Fibroblast of lung (primary cell): ENCODE data around the gene SNRPN. TPM values are rescaled to one million over a fixed set of nuclear protein-coding genes. Genes with fewer than 3 reads are reported as not detected.
"Not testable (repeated sequence)": the region's sequence is repeated elsewhere in the genome, so short reads cannot be mapped to it uniquely, and the experiment has no call there.

ENCODE experiments used
- DNase-seq, 2 donors: peaks; one replicate each; pipeline versions ENCODE4 v3.0.0 to v3.0.0-alpha.2; 2010; ENCODE audit warnings: low read depth in 2 of 2
- H2AFZ ChIP-seq: 2 replicates; pipeline ENCODE4 v1.5.1; 2012; ENCODE audit warnings: low read length, control low read depth, inconsistent platforms
- H3K27ac ChIP-seq: 2 replicates; pipeline ENCODE4 v1.5.1; 2011; ENCODE audit warnings: low read length, control low read depth; ENCODE audit not compliant: insufficient read depth
- H3K27me3 ChIP-seq: 2 replicates; pipeline ENCODE4 v1.5.1; 2011; ENCODE audit warnings: mild to moderate bottlenecking, low read length; ENCODE audit not compliant: control insufficient read depth, insufficient read depth
- H3K36me3 ChIP-seq: 2 replicates; pipeline ENCODE4 v1.5.1; 2011; ENCODE audit warnings: low read length; ENCODE audit not compliant: control insufficient read depth, insufficient read depth
- H3K4me1 ChIP-seq: 2 replicates; pipeline ENCODE4 v1.5.1; 2011; ENCODE audit warnings: low read length; ENCODE audit not compliant: control insufficient read depth, insufficient read depth; ENCODE audit errors: extremely low read depth
- H3K4me2 ChIP-seq: 2 replicates; pipeline ENCODE4 v1.5.1; 2011; ENCODE audit warnings: low read length, control low read depth; ENCODE audit not compliant: insufficient read depth; ENCODE audit errors: extremely low read depth
- H3K4me3 ChIP-seq, 4 experiments: fragments of 200-600 bp in 1 of 4; sonication (generic) in 1 of 4; replicated peaks in 1 of 4; 2 replicates each; pipeline ENCODE4 v1.5.1; 2011 to 2016; ENCODE audit warnings: low read length in 4 of 4, low read depth in 3 of 4, mild to moderate bottlenecking in 3 of 4, control low read depth in 2 of 4, inconsistent platforms in 1 of 4, mixed read lengths in 1 of 4; ENCODE audit not compliant: insufficient read depth in 1 of 4; ENCODE audit errors: control extremely low read depth in 1 of 4
- H3K79me2 ChIP-seq: 2 replicates; pipeline ENCODE4 v1.5.1; 2012; ENCODE audit warnings: mild to moderate bottlenecking, low read length, inconsistent platforms; ENCODE audit not compliant: control insufficient read depth, insufficient read depth
- H3K9ac ChIP-seq: 2 replicates; pipeline ENCODE4 v1.5.1; 2011; ENCODE audit warnings: mild to moderate bottlenecking, low read length, control low read depth; ENCODE audit not compliant: insufficient read depth
- H3K9me3 ChIP-seq: 2 replicates; pipeline ENCODE4 v1.5.1; 2012; ENCODE audit warnings: low read depth, low read length; ENCODE audit not compliant: control insufficient read depth, insufficient read depth
- H4K20me1 ChIP-seq: 2 replicates; pipeline ENCODE4 v1.5.1; 2011; ENCODE audit warnings: low read length; ENCODE audit not compliant: control insufficient read depth, insufficient read depth; ENCODE audit errors: extremely low read depth
- CTCF ChIP-seq, 2 donors: IDR thresholded peaks in 1 of 2; conservative IDR thresholded peaks in 1 of 2; 1 replicate in 1 of 2; 2 replicates in 1 of 2; pipeline ENCODE4 v1.5.1; 2011 to 2012; ENCODE audit warnings: low read length in 2 of 2, control low read depth in 1 of 2, inconsistent platforms in 1 of 2, low read depth in 1 of 2, mild to moderate bottlenecking in 1 of 2
- EZH2 ChIP-seq: IDR thresholded peaks from 2 replicates; pipeline ENCODE4 v1.5.1; 2012; ENCODE audit warnings: low read length, control low read depth, mild to moderate bottlenecking; ENCODE audit errors: missing control alignments
- polyA plus RNA-seq, 2 donors: library from polyadenylated mRNA; depleted of rRNA in 1 of 2; stranded (reverse) in 1 of 2; unstranded in 1 of 2; fragments of >200 nt; gene quantifications; 2 replicates each; pipeline ENCODE4 v1.2.1, GENCODE V29; 2011 to 2012; ENCODE audit warnings: missing spikeins in 1 of 2
- total RNA-seq: library from RNA; depleted of rRNA; stranded (reverse); fragments of >200 nt; gene quantifications from 2 replicates; pipeline ENCODE4 v1.2.1, GENCODE V29; 2014

Gene SNRPN
- total and polyA plus RNA-seq, 2 donors (not counting 1 experiment from before 2014, with no cell fraction given): 117 to 163 TPM

DNA sequence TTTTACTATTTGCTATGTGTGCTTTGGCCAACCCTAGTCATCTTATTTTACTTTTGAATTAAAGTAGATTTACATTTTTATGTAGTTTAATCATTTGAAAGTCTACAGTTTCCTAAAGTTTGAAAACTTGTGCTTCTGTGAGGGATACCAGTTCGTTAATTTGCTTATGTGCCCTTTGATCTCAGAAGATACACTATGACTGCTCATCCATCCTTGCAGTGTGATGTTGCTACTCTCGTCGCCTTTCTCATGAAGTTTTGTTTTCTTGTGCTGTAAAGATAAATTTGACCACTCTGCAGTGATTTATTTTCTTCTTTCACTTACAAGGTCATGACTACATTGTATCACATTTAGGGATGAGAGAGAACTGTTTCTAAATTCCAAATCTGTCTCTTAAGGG is 16.3 kb downstream of the SNRPN start:
- Histone ChIP-seq H3K9ac (no peak overlapping the region), H3K79me2 (no peaks in the 10 kb centered on the region), H3K27ac (no peak overlapping the region), H3K36me3 (no peaks in the 10 kb centered on the region), H2AFZ (no peak overlapping the region), H3K27me3 (no peaks in the 10 kb centered on the region), H3K9me3 (no peaks in the 10 kb centered on the region), H3K4me1 (no peaks in the 10 kb centered on the region), H3K4me3 (no peak overlapping the region), H4K20me1 (no peaks in the 10 kb centered on the region), H3K4me2 (no peak overlapping the region)
- TF ChIP-seq EZH2: no peak
- TF ChIP-seq CTCF (conservative IDR thresholded peaks at IDR 0.05 in 1 of 2, IDR thresholded peaks at IDR 0.05 in 1 of 2; ENCODE audit: low read depth in 1 of 2, low read length in 2 of 2): no peak
- no peak for DNase-seq

- H3K4me2 ChIP-seq: no peak overlapping the region
- H3K27me3 ChIP-seq: no peaks in the 10 kb centered on the region
- H2AFZ ChIP-seq: no peak overlapping the region
- H4K20me1 ChIP-seq: no peaks in the 10 kb centered on the region
- H3K4me3 ChIP-seq: no peak overlapping the region
- H3K79me2 ChIP-seq: no peaks in the 10 kb centered on the region
- no peaks in the 10 kb centered on the region for H3K4me1 ChIP-seq
- H3K36me3 ChIP-seq: no peaks in the 10 kb centered on the region
- no peak for DNase-seq
- H3K9me3 ChIP-seq: no peaks in the 10 kb centered on the region
- no peak overlapping the region for H3K27ac ChIP-seq
- TF ChIP-seq EZH2: no peak
- no peak for TF ChIP-seq CTCF (conservative IDR thresholded peaks at IDR 0.05 in 1 of 2, IDR thresholded peaks at IDR 0.05 in 1 of 2; ENCODE audit: low read depth in 1 of 2, low read length in 2 of 2)
- H3K9ac ChIP-seq: no peak overlapping the region
These were observed 17.0 kb downstream of the SNRPN start for GRCh38 chr15:24971772-24972171.

GRCh38 chr15:24972707-24973106 is 17.9 kb downstream of the SNRPN start:
- not testable (repeated sequence) for H3K4me1 ChIP-seq, H3K36me3 ChIP-seq, H3K79me2 ChIP-seq, H3K9me3 ChIP-seq, H4K20me1 ChIP-seq, H3K27ac ChIP-seq, DNase-seq, H3K27me3 ChIP-seq, H2AFZ ChIP-seq, H3K4me3 ChIP-seq, H3K4me2 ChIP-seq, H3K9ac ChIP-seq

DNA sequence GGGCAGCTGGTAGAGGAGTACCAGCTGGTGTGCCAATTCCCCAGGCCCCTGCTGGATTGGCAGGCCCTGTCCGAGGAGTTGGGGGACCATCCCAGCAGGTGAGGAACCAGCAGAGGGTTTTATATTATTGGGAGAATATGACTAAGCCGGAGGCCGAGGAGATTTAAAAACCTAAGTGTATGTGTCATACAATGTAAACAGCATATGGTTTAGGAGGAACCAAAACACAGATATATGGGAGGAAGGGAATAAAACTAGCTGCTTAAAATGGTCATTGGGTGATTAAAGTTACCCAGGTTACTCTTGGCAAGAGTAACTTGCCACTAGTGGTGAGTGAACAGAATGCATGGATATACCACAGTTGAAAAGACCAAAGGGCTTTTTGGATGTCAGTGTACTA is 22.1 kb downstream of the SNRPN start:
- TF ChIP-seq EZH2 (no peak), CTCF (conservative IDR thresholded peaks at IDR 0.05 in 1 of 2, IDR thresholded peaks at IDR 0.05 in 1 of 2; ENCODE audit: low read depth in 1 of 2, low read length in 2 of 2) (no peak)
- H3K27ac ChIP-seq: no peak overlapping the region
- no peaks in the 10 kb centered on the region for H3K79me2 ChIP-seq
- no peak overlapping the region for H3K4me3 ChIP-seq
- no peak for DNase-seq
- no peak overlapping the region for H2AFZ ChIP-seq
- H3K4me2 ChIP-seq: no peak overlapping the region
- no peak overlapping the region for H3K9ac ChIP-seq
- H4K20me1 ChIP-seq: no peaks in the 10 kb centered on the region
- no peaks in the 10 kb centered on the region for H3K27me3 ChIP-seq
- no peaks in the 10 kb centered on the region for H3K36me3 ChIP-seq
- H3K4me1 ChIP-seq: no peaks in the 10 kb centered on the region
- no peaks in the 10 kb centered on the region for H3K9me3 ChIP-seq
